ENCODE measurements around the gene SMAD2.

GRCh38 chr18:47838396-47838795, 92.1 kb downstream of the SMAD2 start:
- TF ChIP-seq CTCF (IDR thresholded peaks at IDR 0.05) (no peak), ZFX (IDR thresholded peaks at IDR 0.05; ENCODE audit: borderline replicate concordance) (no peak)

All from 22Rv1 (cell line).